GM18868 (cell line): ENCODE measurements around the gene PROP1.
"Not testable (repeated sequence)": the region's sequence is repeated elsewhere in the genome, so short reads cannot be mapped to it uniquely, and the experiment has no call there.

Experiments used
- ATAC-seq: cut with Tn5 transposase; IDR thresholded peaks from one replicate; pipeline ENCODE4 v1.9.1; 2021; ENCODE audit warnings: mild to moderate bottlenecking, moderate library complexity; ENCODE audit not compliant: unreplicated experiment

The PROP1 gene

DNA sequence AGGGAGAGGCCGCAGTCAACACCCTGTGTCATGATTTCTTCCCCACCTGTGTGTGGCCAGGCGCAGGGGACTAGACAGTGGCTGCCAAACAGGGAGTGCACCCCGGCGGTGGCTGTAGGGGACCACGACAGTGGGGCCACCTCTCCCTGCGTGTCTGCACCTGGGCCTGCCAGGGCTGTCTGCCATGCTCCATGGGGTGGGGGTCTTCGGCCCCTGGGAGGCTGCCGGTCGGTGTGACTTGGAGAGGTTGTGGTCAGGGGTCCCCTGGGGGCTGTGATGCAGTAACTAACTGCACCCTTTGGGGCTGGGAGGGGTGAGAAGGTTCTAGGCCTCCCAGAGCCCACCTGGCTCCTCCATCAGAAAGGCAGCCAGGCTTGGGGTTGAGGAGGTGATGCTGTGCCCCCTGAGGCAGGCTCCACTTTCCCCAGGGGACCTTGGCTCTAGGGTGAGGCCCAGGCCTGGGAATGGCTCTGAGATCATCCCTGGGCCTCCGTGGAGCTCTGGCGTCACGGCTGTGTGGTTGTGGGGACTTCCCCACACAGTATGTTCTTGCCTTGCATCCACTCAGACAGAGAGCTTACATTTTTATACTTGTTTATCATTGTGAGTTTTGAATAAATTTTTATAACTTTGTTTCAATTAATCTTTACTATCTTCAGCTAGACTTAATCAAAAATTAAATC is 50.3 kb downstream of the PROP1 start:
- ATAC-seq, result peak; percentile 44

DNA sequence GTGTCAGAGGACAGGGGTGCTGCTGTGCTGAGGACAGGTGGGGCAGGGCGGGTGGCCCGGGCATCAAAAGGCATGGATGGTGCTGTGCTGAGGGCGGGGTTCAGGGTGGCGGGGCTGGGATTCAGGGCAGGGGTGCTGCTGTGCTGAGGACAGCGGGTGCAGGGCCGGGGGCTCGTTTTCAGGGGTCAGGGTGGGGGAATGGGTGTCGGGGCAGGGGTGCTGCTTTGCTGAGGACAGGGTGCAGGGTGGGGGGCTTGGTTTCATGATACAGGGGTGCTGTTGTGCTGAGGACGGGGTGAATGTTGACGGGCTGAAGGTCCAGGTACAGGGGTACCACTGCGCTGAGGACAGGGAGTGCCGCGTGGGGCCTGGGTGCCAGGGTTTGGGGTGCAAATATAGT is 50.9 kb downstream of the PROP1 start:
- ATAC-seq, result not testable (repeated sequence)

- peak; percentile 23 for ATAC-seq
Observed at GRCh38 chr5:177943805-177944736, 52.0 kb downstream of the PROP1 start.

DNA sequence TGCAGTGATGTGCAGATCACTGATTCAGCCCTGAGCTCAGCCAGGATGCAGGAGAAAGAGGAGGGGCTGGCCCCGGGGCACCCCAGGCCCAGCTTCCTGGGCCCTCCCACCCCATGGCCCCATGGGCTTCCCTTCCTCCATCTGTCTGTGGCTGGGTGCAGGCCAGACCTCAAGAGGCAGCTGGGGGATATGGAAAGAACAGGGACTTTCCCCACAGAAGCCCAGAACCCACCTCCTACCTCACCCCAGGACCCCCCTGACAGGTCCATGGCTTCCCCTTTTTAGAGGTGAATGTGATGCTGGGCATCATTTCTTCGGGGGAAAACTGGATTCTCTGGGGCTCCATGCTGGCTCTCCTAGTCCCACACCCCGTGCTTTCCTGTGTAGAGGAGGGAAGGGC is 53.1 kb downstream of the PROP1 start:
- ATAC-seq, result not testable (repeated sequence)
